UCSD-AML1 (cell line): ENCODE results near the gene CCDC73.
"Not testable (repeated sequence)": the region's sequence is repeated elsewhere in the genome, so short reads cannot be mapped to it uniquely, and the experiment has no call there.

Source experiments
- DNase-seq: peaks from one replicate; lab custom pipeline; 2025; ENCODE audit not compliant: unreplicated experiment; lab: John Stamatoyannopoulos, UW

Gene CCDC73

DNA sequence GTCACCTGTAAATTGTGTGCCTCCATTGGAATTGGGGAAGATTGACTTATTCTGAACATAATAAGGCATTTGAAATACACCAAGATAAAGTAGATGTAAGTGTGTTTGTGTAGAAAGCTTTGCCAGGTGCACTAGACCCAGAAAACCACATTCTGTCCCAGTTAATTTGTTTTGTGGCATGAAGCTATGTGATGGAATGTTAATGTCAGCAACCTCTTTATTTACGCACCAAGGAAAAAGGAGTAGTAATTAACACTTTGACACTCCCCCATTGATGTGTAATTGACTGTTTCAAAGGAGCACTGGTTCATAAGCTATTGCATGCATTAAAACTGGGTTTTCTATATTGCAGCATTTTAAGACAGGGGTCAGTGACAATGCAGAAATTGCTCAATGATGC, 196.5 kb downstream of the CCDC73 start:
- DNase-seq = no peak

DNA sequence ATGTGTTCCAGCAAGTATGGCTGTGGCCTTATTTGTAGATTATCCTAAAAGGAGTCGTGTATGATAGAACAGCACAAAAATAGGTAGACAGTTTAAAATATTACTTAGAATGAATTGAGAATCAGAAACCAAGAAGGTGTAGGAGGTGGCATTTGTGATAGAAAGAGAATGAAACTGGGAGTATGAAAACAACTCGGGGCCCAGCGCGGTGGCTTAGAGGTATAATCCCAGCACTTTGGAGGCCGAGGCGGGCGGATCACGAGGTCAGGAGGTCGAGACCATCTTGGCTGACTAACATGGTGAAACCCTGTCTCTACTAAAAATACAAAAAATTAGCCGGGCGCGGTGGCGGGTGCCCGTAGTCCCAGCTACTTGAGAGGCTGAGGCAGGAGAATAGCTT, 198.3 kb downstream of the CCDC73 start:
- not testable (repeated sequence) for DNase-seq

DNA sequence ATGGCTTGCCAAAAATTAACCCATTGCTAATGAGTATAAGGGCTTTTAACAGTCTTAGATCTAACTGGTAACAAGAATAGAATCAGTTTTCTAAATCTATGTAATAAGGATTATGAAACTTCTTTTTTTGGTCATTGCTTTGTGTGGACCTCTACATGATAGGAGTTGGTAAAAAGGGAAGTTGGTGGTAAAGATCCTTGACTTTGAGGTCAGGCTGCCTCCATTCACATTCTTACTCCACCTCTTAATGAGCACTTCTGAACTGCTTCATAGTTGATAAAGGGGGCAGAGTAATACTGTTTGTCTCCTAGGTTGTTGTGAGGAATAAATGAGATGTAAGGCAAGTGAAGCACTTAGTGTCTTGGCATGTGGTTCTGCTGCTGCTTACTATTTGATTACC, 200.2 kb downstream of the CCDC73 start:
- no peak for DNase-seq

DNA sequence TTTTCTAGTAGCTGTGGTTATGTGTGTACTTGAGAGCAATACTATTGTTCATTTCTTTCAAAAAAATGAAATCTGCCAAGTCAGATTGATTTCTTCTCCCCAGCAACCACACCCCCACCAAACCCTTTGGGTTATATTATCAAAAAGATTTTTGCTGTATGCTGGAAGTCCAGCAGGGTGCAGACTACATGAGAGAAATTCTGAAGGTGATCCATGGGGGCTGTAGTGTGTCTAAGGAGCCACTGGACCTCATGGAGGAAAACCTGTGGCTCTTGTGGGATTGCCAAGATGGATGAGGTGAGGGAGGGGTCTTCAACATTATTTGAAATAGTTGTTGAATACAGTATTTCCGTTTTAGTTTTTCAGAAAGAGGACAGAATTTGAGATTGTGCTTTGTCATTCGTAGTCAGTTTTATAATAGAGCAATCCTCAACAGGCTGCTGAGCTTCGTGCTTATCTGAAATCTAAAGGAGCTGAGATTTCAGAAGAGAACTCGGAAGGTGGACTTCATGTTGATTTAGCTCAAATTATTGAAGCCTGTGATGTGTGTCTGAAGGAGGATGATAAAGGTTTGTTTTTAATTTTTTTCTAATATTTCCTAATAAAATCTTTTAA, 207.8 kb downstream of the CCDC73 start:
- no peak for DNase-seq

DNA sequence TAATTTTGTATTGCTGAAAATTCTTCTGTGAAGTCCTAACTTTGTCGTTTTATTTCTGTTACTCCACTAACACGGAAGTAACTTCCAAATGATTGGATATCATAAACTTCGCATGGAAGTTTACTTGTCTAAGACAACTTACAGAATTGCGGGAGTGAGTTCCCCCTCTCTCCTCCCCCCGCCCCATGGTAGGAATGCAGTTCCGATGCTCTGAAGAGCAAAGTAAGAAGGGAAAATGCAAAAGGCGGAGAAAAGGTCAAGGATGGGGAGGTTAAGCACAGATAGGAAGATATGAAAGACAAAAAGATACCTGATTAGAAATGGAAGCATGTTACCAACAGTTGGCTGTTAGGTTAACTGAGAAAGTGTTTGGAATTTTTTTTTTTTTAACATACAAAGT, 209.5 kb downstream of the CCDC73 start:
- no peak for DNase-seq

DNA sequence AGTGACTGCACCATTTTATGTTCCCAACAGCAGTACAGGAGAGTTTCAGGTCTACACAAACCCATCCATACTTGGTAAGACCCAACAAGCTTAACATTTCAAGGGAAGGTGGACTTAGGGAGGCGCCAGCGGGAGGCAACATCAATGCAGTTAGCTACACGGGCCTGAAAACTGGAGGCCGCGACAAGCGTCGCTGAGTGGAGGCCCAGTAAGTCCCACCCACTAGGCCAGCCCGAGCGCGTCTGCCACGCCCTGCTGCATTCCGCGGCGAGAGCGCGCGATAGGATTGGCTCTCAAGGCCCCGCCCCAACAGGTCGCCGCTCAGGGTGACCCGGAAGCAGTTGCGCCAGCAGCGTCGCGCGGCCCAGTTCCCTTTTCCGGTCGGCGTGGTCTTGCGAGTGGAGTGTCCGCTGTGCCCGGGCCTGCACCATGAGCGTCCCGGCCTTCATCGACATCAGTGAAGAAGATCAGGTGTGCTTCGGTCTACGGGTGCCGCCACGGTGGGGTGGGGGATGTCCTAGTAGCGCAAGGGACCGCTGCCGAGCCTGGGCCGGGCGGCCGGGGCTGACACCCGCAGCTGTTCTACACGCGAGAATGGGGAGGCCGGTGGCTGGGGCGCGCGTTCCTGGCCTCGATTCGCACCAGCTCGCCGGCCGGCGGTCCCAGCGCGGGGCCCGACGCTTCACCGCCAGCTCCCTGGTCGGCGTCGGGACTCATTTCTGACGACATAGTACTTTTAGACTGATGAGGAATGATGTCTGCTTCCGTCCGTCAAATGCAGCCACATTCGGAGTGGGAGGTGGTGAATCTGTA, 210.8 kb downstream of the CCDC73 start, which contains the start of gene EIF3M:
Gene EIF3M (plus strand): TSS at position 373 of the 813 bp plus-strand sequence. CDS start 57 bp downstream, at position 430.
- DNase-seq = peak; percentile 97

DNA sequence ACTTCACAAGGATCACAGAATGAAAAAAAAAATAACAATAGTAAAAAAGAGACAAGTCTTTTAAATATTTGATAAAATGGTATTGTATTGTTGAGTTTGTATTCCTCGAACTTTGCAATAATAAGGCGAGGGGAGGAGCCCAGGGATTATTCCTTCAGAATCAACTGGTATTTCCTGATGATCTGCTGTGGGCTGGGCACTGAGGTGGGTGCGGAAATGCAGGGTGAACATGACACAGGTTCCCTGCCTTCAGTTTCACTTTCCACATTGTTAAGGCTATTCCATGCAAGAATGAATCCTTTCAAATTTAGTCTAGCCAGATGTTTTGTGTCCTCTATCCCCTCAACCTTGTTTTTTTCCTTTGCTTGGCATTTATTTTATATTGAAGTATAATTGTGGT, 212.9 kb downstream of the CCDC73 start:
- no peak for DNase-seq

DNA sequence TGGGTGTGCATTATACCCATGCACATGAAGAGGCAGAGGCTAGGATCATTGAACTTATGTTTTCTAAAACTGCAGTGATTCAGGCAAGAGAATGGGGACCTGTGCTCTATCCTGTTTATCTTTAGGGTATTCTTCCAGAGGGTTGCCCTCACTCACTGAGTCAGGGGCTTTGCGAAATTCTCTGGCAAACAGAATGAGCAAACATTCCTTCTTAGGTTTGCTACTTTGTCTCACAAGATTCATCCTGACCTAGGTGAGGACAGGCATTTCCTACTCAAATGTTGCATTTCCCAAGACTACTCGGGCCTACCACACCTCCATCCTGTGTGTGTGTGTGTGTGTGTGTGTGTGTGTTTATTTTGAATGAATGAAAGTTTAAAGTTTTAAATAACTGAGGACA, 213.5 kb downstream of the CCDC73 start:
- no peak for DNase-seq

DNA sequence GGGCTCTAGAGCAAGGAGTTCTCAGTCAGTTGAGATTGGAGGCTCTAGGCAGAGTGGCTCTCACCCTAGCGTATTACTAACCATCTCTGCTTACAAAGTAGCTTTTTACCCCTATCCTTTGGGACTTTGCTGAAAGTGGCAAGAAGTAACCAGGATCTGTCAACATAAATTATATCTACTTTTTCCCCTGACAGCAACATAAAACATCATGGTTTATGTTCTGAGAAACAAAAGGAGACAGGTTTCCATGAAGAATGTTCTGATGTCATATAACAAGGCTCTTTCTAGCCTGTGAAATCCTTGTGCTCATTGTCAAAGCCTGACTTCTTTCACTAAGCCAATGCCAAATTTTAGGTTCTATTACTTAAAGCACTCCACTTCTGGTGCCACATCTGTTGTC, 218.0 kb downstream of the CCDC73 start:
- DNase-seq = no peak

DNA sequence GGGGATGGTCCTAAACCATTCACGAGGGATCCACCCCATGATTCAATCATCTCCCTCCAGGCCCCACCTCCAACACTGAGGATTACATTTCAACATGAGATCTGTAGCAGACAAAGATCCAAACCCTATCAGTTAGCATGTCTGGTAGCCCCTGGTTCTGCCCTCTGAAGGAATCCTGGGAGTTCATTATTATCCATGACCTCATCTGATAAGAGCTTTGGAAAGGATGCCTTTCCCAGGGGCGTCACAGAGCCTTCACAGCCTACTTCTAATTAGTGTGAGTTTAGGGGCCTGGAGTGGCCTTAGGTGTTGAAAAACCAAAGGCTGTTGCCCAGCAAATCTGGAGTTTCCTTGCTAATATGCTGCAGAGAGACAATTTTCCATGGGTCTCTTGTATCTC, 219.4 kb downstream of the CCDC73 start:
- no peak for DNase-seq

DNA sequence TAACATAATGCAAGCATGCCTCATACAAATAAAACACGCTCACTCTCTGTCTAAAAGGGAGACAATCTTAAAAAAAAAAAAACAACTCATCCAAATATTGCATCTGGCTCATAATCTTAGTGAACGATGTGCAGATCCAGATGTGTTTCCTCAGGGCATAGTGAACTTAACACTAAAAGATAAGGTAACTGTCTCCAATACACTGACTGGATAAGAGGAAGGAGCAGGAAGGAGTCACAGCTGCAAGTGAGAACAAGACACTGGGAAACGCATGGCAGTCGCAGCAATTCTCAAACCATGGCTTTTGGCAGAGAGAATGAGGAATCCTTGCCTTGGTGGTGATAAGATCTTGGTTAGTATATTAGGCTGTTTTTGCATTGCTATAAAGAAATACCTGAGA, 220.0 kb downstream of the CCDC73 start:
- no peak for DNase-seq

DNA sequence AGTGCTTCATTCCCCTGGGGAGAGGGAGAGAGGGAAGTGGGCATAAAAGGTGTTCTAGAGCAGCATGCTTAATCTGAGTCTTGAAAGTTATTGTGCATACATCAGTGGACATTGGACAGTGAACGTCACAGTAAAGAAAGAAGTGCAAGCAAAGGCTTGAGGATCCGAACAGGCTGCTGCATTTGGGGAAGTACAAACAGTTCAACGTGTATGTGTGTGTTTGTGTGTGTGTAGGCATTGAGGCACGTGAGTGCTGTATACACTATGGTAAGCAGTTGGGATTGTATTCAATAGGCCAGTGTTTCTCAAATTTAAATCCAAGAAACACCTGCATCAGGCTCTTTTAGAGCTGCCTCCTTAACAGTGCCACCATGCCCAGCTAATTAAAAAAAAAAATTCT, 221.2 kb downstream of the CCDC73 start:
- no peak for DNase-seq

DNA sequence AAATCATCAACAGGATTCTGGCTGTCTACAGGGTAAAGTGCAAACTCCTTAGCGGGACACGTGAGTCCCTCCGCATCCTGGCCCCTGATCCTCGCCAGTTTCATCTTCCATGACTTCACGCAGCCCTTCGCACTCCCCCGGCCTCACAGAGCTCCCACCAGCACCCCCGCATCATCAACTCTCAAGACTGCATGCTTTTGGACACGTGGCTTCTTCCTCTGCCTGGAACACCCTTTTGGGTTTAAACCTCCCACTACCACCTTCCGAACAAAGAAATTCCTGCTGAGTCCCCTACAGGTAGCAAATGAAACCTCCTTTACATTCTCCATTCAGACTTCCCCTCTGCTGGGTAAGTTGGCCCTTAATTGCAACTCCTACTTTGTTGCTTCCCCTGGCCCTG, 223.4 kb downstream of the CCDC73 start:
- DNase-seq = no peak

DNA sequence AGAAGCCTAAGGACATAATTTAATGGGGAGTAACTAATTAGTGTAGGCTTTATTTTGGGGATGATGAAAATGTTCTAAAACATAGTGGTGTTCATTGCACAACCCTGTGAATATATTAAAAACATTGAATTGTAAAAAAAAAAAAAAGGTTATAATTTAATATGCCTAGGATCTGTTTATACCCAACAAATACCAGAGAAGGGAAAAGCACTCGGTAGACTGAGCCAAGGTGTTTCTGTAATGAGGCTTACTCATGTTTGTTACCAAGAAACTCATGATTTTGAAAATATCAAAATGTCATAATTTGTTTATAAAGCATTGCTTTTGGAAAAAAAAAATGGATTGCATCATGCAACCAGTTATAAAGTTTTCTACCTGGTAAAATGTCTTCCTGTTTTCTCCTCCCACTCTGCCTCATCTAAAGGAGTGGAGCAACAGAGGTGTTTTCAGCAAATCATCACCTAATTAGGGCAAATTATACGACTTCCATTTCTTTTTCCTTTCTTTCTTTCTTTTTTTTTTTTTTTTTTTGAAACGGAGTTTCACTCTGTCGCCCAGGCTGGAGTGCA, 225.1 kb downstream of the CCDC73 start:
- no peak for DNase-seq

DNA sequence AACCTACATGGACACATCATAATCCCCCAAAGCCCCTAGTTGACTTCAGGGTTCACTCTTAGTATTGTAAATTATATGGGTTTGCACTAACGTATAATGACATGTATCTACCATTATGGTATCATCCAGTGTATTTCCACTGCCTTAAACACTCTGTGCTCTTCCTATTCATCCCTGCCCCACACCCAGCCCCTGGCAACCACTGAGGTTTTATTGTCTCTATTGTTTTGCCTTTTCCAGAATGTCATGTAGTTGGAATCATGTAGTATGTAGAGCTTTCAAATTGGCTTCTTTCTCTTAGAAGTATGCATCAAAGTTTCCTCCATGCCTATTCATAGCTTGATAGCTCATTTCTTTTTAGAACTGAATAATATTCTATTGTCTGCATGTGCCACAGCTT, 227.3 kb downstream of the CCDC73 start:
- DNase-seq = no peak

DNA sequence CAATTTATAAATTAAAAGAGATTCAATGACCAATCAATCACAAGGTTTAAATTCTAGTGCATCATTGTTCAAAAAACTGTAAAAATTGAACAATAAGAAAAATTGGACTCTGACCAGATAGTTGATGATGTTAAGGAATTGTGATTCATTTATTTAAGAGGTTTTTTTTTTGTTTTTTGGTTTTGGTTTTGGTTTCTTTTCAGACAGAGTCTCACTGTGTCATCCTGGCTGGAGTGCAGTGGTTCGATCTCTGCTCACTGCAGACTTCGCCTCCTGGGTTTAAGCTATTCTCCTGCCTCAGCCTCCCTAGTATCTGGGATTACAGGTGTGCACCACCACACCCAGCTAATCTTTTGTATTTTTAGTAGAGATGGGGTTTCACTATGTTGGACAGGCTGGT, 227.9 kb downstream of the CCDC73 start:
- DNase-seq = no peak

DNA sequence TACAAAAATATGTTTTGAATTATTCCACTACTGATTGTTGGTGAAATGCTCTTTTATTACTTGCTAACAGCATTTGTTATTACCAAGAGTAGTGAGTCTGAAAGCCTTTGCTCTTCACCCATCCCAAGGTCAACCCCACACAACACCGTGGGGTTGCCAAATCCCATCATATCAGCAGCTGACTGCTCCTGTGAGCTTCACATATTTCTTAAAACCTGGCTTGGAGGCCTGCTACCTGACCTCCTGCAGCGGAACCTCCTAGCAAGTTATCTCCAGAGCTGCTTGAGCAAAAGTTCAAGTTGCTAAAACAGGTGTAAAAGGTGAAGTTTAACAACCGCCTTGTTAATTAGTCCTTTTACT, 230.9 kb downstream of the CCDC73 start:
- no peak for DNase-seq

DNA sequence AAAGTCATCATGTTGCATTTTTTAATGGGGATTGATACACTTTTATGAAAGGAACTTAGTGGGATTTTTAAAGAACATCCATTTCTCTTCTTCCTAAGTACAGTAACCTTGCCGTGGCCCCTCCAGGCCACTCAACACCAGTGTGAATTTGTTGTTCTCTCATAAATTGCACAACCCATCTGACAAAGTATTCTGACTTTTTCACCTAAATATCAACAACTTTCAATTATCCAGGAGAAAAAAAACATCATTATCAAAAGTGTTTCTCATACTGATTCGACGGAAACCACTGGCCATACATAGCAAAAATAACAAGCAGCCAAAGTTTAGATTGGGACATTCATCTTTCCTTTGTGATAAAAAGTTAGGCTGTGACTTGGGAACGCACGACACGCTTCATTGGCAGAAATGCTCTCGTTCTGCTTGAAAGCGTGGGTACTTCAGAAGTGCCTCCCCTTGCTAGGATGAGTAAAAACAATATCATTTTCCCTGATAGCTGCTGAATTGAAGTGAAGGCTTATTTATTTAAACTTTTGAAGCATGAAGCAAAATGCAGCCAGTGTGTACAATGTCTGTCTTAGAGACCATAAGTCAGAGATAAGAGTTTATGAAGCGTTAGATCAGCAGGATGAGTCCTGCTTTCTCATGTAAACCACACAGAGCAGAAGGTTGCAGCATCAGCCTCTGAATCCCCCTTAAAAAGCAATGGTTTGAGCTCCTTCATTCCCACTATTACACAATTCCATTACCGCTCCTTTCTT, 231.4 kb downstream of the CCDC73 start:
- no peak for DNase-seq

DNA sequence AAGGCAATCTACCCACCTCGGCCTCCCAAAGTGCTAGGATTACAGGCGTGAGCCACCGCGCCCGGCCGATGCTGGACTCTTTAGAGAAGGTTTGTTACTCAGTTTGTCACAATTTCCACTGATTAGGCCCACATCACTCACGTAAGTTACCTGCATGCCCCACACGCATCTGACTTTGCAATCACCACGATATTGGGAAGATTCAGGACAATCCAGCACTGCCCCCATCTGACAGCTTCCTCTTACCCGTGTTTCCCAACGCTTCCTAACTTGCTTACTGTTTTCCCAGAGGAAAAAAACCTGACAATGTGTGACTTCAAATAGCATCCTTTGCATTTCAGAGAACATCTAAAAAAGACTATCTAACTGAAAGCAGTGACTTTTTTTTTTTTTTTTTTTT, 232.6 kb downstream of the CCDC73 start:
- DNase-seq = no peak

DNA sequence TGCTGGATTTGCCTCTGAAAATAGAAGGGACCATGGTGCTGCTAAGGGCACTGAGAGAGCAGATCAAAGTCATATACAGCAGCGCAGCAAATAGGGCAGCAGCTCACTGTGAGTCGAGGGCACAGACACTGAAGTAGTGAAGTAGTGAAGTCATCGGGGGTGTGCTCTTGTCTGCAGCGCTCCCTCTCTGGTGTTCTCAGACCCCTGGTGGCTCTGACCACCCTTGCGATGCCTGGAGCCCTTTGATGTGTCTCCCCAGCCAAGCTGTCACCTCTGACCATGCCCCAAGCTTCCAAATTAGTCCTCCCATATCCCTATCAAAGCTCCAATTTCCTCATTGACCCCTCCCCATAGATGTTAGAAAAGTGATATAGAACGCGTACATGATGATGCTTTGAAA, 238.6 kb downstream of the CCDC73 start:
- DNase-seq = no peak

DNA sequence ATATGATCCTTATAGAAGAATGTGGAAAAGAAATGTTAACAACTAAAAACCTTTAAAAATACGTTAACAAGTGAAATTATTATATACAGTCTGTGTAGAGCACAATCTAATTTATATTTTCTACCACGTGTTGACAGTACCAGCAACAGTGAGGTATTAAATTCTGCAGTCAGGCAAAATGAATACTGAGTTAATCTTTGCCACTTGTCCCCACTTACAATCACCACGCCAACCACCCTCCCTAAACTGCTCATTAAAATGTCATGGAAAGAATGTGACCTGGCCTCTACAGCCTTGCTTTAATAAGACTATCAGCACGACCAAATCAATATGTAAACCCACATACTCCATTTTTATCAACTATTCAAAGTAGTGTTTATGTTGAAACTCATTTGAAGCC, 239.4 kb downstream of the CCDC73 start:
- no peak for DNase-seq
